Sigmoid colon (tissue), 7 donors: ENCODE data around the gene SKAP1. TPM values are rescaled to one million over a fixed set of nuclear protein-coding genes. Genes with fewer than 3 reads are reported as not detected.
"Not testable (repeated sequence)": the region's sequence is repeated elsewhere in the genome, so short reads cannot be mapped to it uniquely, and the experiment has no call there.

Experiments
- DNase-seq: peaks from one replicate; pipeline ENCODE4 v3.0.0-alpha.2; 2019
- H3K27ac ChIP-seq, 4 donors: fragments of 200-600 bp; sonication (generic); one replicate each; pipeline ENCODE4 v1.5.1; 2016 to 2019; ENCODE audit warnings: mild to moderate bottlenecking in 1 of 4
- H3K27me3 ChIP-seq, 3 donors: fragments of 200-600 bp; sonication (generic); one replicate each; pipeline ENCODE4 v1.5.1; 2019; ENCODE audit warnings: mild to moderate bottlenecking in 1 of 3
- H3K36me3 ChIP-seq, 4 donors: fragments of 200-600 bp; sonication (generic); one replicate each; pipeline ENCODE4 v1.5.1; 2016 to 2019
- H3K4me1 ChIP-seq, 4 donors: fragments of 200-600 bp; sonication (generic); one replicate each; pipeline ENCODE4 v1.5.1; 2017 to 2019
- H3K4me3 ChIP-seq, 4 donors: fragments of 200-600 bp; sonication (generic); one replicate each; pipeline ENCODE4 v1.5.1; 2017 to 2019; ENCODE audit warnings: mild to moderate bottlenecking in 2 of 4, moderate library complexity in 1 of 4
- H3K9me3 ChIP-seq, 4 donors: fragments of 200-600 bp in 3 of 4; sonication (generic) in 3 of 4; one replicate each; pipeline versions ENCODE4 v1.5.1 to v1.6.1; 2013 to 2019
- CTCF ChIP-seq, 4 experiments: fragments of 450-650 bp in 3 of 4; fragments of 200-600 bp in 1 of 4; IDR thresholded peaks; one replicate each; pipeline ENCODE4 v1.5.1; 2016 to 2019; ENCODE audit warnings: antibody characterized with exemption in 4 of 4, mild to moderate bottlenecking in 3 of 4, moderate library complexity in 2 of 4
- EP300 ChIP-seq, 4 donors: sonication (generic); formaldehyde crosslinking; IDR thresholded peaks; one replicate each; pipeline ENCODE4 v1.6.1; 2017; ENCODE audit warnings: antibody characterized with exemption in 4 of 4
- POLR2A ChIP-seq, 2 donors: fragments of 450-650 bp; IDR thresholded peaks; one replicate each; pipeline ENCODE4 v1.6.1; 2016; ENCODE audit warnings: antibody characterized with exemption in 2 of 2, mild to moderate bottlenecking in 2 of 2, moderate library complexity in 2 of 2
- POLR2AphosphoS5 ChIP-seq, 4 donors: sonication (generic); formaldehyde crosslinking; IDR thresholded peaks; one replicate each; pipeline ENCODE4 v1.6.1; 2017; ENCODE audit warnings: antibody characterized with exemption in 4 of 4
- WGBS, 2 donors: extraction: QIAGEN DNeasy Blood & Tissue Kit; methylation state at CpG; one replicate each; pipeline ENCODE4 v1.1.7; 2013; 5-methylcytosine and 5-hydroxymethylcytosine counted together
- intact Hi-C: fragments of 100-400 bp; cut with DNase I; formaldehyde crosslinking; loops from one replicate; pipeline ENCODE4 v1.15.1; 2023
- polyA plus RNA-seq, 3 donors: library from polyadenylated mRNA; stranded (reverse); fragments of 200-250 nt; gene quantifications; one replicate each; pipeline ENCODE4 v1.2.3, GENCODE V29; 2013
- total RNA-seq, 4 donors: library from RNA; depleted of rRNA; stranded (reverse); fragments of >200 nt; gene quantifications; one replicate each; pipeline ENCODE4 v1.1.0, GENCODE V29; 2016
- donor health status: healthy with polysubstance abuse.
- donor health status: Bipolar disorder and iron deficiency.
- donor health status: healthy.

SKAP1 gene
- total and polyA plus RNA-seq, 7 donors = 0.36 to 10.3 (median 1.4) TPM; not detected in 1

- Histone ChIP-seq H3K27ac (no peak overlapping the region), H3K27me3 (peaks cover 0 to 9% (median 0%) of the 10 kb centered on the region in 3 donors), H3K4me3 (no peak overlapping the region), H3K9me3 (peaks cover 0 to 2% (median 0%) of the 10 kb centered on the region in 4 donors), H3K4me1 (peaks cover 0 to 7% (median 6%) of the 10 kb centered on the region in 4 donors), H3K36me3 (no peaks in the 10 kb centered on the region)
- intact Hi-C loops = no loop called here
- no peak for DNase-seq
- TF ChIP-seq POLR2AphosphoS5 (IDR thresholded peaks at IDR 0.05) (no peak), CTCF (IDR thresholded peaks at IDR 0.05) (no peak), POLR2A (IDR thresholded peaks at IDR 0.05) (no peak), EP300 (IDR thresholded peaks at IDR 0.05) (no peak)
Observed at GRCh38 chr17:48453447-48453846, 23.4 kb upstream of the SKAP1 start.

GRCh38 chr17:48451489-48451888 is 21.5 kb upstream of the SKAP1 start:
- H3K4me1 ChIP-seq = no peaks in the 10 kb centered on the region
- H3K9me3 ChIP-seq = peaks cover 0 to 2% (median 0%) of the 10 kb centered on the region in 4 donors
- TF ChIP-seq POLR2AphosphoS5 (IDR thresholded peaks at IDR 0.05) = no peak
- TF ChIP-seq POLR2A (IDR thresholded peaks at IDR 0.05) = no peak
- no peak for TF ChIP-seq CTCF (IDR thresholded peaks at IDR 0.05)
- no peak for TF ChIP-seq EP300 (IDR thresholded peaks at IDR 0.05)
- no peak for DNase-seq
- intact Hi-C loops = no loop called here
- no peak overlapping the region for H3K4me3 ChIP-seq
- H3K36me3 ChIP-seq = no peaks in the 10 kb centered on the region
- WGBS, 2 donors = 89 to 92% methylated on average over 2 of the region's 2 CpGs
- no peak overlapping the region for H3K27ac ChIP-seq
- H3K27me3 ChIP-seq = peaks cover 0 to 9% (median 0%) of the 10 kb centered on the region in 3 donors

- H3K27ac ChIP-seq, H3K4me3 ChIP-seq, H3K4me1 ChIP-seq, DNase-seq, H3K9me3 ChIP-seq, H3K27me3 ChIP-seq, intact Hi-C loops, H3K36me3 ChIP-seq: not testable (repeated sequence)
- WGBS, 2 donors = 70 to 85% methylated on average over 3 of the region's 3 CpGs
Observed at GRCh38 chr17:48449335-48449734, 19.3 kb upstream of the SKAP1 start.

- DNase-seq = no peak
- Histone ChIP-seq H3K27ac (no peak overlapping the region), H3K4me1 (no peaks in the 10 kb centered on the region), H3K27me3 (peaks cover 0 to 10% (median 0%) of the 10 kb centered on the region in 3 donors), H3K36me3 (no peaks in the 10 kb centered on the region), H3K9me3 (no peaks in the 10 kb centered on the region), H3K4me3 (no peak overlapping the region)
- WGBS, 2 donors = 79 to 90% methylated on average over 7 of the region's 7 CpGs
- TF ChIP-seq POLR2A (IDR thresholded peaks at IDR 0.05) (no peak), CTCF (IDR thresholded peaks at IDR 0.05) (no peak), POLR2AphosphoS5 (IDR thresholded peaks at IDR 0.05) (no peak), EP300 (IDR thresholded peaks at IDR 0.05) (no peak)
- intact Hi-C loops = no loop called here
Observed at GRCh38 chr17:48445248-48445620, 15.2 kb upstream of the SKAP1 start.

- Histone ChIP-seq H3K27me3 (peaks cover 0 to 10% (median 0%) of the 10 kb centered on the region in 3 donors), H3K9me3 (no peaks in the 10 kb centered on the region), H3K4me3 (no peak overlapping the region), H3K4me1 (no peaks in the 10 kb centered on the region), H3K27ac (no peak overlapping the region), H3K36me3 (no peaks in the 10 kb centered on the region)
- intact Hi-C loops = no loop called here
- 81 to 86% methylated on average over 22 of the region's 22 CpGs for WGBS, 2 donors
- TF ChIP-seq EP300 (IDR thresholded peaks at IDR 0.05) = no peak
- no peak for DNase-seq
Observed at GRCh38 chr17:48444516-48445247, 14.7 kb upstream of the SKAP1 start.

GRCh38 chr17:48443712-48444111 is 13.7 kb upstream of the SKAP1 start:
- peaks cover 0 to 10% (median 0%) of the 10 kb centered on the region in 3 donors for H3K27me3 ChIP-seq
- H3K4me3 ChIP-seq = no peak overlapping the region
- intact Hi-C loops = no loop called here
- no peak overlapping the region for H3K27ac ChIP-seq
- 78 to 92% methylated on average over 5 of the region's 5 CpGs for WGBS, 2 donors
- no peaks in the 10 kb centered on the region for H3K36me3 ChIP-seq
- no peak for DNase-seq
- H3K9me3 ChIP-seq = no peaks in the 10 kb centered on the region
- no peaks in the 10 kb centered on the region for H3K4me1 ChIP-seq
- TF ChIP-seq POLR2AphosphoS5 (IDR thresholded peaks at IDR 0.05) (no peak), EP300 (IDR thresholded peaks at IDR 0.05) (no peak), POLR2A (IDR thresholded peaks at IDR 0.05) (no peak), CTCF (IDR thresholded peaks at IDR 0.05) (no peak)
